Progenitor cell of endocrine pancreas (in vitro differentiated cells): ENCODE results near the gene OR5H14. TPM values are rescaled to one million over a fixed set of nuclear protein-coding genes. Genes with fewer than 3 reads are reported as not detected.
"Not testable (repeated sequence)": the region's sequence is repeated elsewhere in the genome, so short reads cannot be mapped to it uniquely, and the experiment has no call there.

ENCODE experiments used
- DNase-seq: peaks from one replicate; pipeline ENCODE4 v3.0.0; 2021; ENCODE audit warnings: low spot score; ENCODE audit not compliant: unreplicated experiment
- H3K27ac Mint-ChIP-seq: 2 replicates; pipeline ENCODE4 v1.8.0; 2021; ENCODE audit warnings: mild to moderate bottlenecking, moderate library complexity, mixed read lengths
- H3K27me3 Mint-ChIP-seq: 2 replicates; pipeline ENCODE4 v1.8.0; 2021; ENCODE audit warnings: mixed read lengths
- H3K36me3 Mint-ChIP-seq: 2 replicates; pipeline ENCODE4 v1.8.0; 2022; ENCODE audit warnings: mixed read lengths; ENCODE audit not compliant: insufficient read depth
- H3K4me1 Mint-ChIP-seq: 2 replicates; pipeline ENCODE4 v1.8.0; 2021; ENCODE audit warnings: low read depth, mixed read lengths
- H3K4me3 Mint-ChIP-seq: 2 replicates; pipeline ENCODE4 v1.8.0; 2021; ENCODE audit warnings: low read depth, mild to moderate bottlenecking, moderate library complexity, mixed read lengths
- H3K9me3 Mint-ChIP-seq: 2 replicates; pipeline ENCODE4 v1.8.0; 2021; ENCODE audit warnings: low read depth, mixed read lengths
- total RNA-seq: library from RNA; stranded (reverse); gene quantifications from 2 replicates; pipeline ENCODE4 v1.2.1, GENCODE V29; 2021
- TF ChIP-seq, protein P1 (sequence below): fragments of 200-600 bp; sonication (generic); IDR thresholded peaks from one replicate; pipeline ENCODE4 v1.5.0; 2021; ENCODE audit warnings: antibody characterized with exemption, mild to moderate bottlenecking; ENCODE audit not compliant: unreplicated experiment

The OR5H14 gene
- total RNA-seq, 1 donor from 2014 or later = not detected

DNA sequence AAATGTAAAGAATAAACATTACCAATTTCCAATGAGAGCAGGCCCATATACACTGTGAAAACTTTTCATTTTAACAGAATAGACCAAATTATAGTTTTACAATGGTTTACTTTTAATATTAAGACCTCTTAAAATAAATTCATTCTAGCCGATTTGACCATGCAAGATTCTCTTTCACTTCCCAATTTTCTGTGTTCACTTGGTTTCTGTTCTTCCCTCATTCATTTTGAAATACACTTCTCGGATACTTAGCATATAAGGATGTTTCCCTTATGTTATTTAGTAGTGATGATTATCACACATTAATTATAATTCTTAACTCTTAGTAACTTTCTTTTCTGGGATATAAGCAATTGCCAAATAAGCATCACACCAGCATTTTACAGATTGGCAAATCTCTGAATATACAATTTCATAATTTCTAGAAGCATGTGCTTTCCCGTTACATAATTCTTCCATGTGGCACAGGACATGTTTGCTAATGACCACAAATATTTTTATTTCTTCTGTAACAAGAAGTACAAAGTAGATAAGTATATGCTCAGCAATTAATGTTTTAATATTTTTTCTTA lies 33.1 kb downstream of the OR5H14 start:
- TF ChIP-seq, protein P1, sequence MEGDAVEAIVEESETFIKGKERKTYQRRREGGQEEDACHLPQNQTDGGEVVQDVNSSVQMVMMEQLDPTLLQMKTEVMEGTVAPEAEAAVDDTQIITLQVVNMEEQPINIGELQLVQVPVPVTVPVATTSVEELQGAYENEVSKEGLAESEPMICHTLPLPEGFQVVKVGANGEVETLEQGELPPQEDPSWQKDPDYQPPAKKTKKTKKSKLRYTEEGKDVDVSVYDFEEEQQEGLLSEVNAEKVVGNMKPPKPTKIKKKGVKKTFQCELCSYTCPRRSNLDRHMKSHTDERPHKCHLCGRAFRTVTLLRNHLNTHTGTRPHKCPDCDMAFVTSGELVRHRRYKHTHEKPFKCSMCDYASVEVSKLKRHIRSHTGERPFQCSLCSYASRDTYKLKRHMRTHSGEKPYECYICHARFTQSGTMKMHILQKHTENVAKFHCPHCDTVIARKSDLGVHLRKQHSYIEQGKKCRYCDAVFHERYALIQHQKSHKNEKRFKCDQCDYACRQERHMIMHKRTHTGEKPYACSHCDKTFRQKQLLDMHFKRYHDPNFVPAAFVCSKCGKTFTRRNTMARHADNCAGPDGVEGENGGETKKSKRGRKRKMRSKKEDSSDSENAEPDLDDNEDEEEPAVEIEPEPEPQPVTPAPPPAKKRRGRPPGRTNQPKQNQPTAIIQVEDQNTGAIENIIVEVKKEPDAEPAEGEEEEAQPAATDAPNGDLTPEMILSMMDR = no peak
- Mint-ChIP-seq H3K4me1 (no peaks in the 10 kb centered on the region), H3K36me3 (no peaks in the 10 kb centered on the region), H3K4me3 (no peak overlapping the region), H3K27ac (no peak overlapping the region), H3K27me3 (no peaks in the 10 kb centered on the region), H3K9me3 (peaks cover 14% of the 10 kb centered on the region)
- no peak for DNase-seq

DNA sequence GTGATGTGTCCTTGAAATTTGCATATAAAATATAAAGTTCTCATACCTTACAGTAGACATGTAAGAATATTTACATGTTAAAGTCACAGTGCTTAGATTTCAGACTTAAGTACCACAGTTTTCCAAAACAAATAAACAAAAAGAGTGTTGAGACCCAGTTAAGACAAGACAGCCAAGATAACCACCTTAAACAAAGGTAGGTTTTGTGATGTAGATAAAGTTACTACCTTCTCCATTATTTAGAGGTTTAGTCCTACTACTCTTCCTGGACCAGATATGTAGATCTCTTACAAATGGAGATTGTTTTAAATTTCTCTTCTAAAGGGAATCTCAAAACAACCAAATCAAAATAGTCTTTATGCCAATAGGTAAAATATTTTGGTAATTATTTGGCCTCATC lies 34.9 kb downstream of the OR5H14 start:
- Mint-ChIP-seq H3K4me3 (no peak overlapping the region), H3K27me3 (no peaks in the 10 kb centered on the region), H3K27ac (no peak overlapping the region)

DNA sequence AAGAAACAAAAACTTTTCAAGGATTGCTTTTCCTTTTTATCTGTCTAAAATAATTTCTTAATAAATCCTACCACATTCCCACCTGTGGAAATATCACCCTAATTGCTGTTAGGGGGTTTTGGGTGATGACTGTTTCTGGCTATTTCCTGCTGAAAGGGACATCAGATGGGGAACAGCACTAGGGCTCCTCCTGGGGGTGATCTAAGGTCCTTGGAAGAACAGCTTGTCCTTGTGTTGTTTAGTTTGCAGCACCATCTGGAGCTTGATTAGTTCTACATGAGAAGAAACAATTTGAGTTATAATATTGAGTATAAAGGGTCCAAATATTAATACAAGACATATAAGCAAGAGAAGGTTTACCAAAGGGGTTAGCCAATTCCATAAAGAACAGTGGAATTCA lies 37.9 kb downstream of the OR5H14 start:
- H3K4me1 Mint-ChIP-seq = no peaks in the 10 kb centered on the region
- no peak for DNase-seq
- H3K9me3 Mint-ChIP-seq = no peaks in the 10 kb centered on the region
- H3K27ac Mint-ChIP-seq = no peak overlapping the region
- no peaks in the 10 kb centered on the region for H3K27me3 Mint-ChIP-seq
- H3K36me3 Mint-ChIP-seq = no peaks in the 10 kb centered on the region
- TF ChIP-seq, protein P1 = peak; percentile 22
- H3K4me3 Mint-ChIP-seq = no peak overlapping the region

More for the DNA sequence above, 34.9 kb downstream of the OR5H14 start:
- TF ChIP-seq, protein P1 = no peak
- peaks cover 4% of the 10 kb centered on the region for H3K9me3 Mint-ChIP-seq
- H3K4me1 Mint-ChIP-seq = no peaks in the 10 kb centered on the region
- no peaks in the 10 kb centered on the region for H3K36me3 Mint-ChIP-seq
- no peak for DNase-seq

DNA sequence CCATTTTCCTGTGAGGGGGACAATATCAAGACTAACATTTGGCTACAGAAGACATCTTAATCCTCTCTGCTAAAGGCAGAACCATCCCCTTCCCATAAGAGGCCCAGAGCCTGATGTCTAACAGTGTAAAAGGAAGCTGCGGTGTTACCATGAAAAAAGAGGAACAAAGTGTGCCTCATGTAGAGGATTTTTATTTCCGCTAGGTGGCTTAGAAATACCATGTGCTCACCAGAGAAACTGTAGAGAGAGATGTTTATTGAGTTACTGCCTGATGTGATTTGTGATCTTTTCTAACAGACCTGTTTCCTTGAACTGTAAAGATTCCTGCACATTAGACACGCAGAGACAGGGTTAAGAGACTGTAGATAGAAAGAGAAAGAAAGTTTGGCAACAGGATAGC lies 41.3 kb downstream of the OR5H14 start:
- H3K4me1 Mint-ChIP-seq = no peaks in the 10 kb centered on the region
- DNase-seq = no peak
- H3K27ac Mint-ChIP-seq = no peak overlapping the region
- TF ChIP-seq, protein P1 = peak; percentile 42
- H3K9me3 Mint-ChIP-seq = no peaks in the 10 kb centered on the region
- H3K4me3 Mint-ChIP-seq = no peak overlapping the region
- no peaks in the 10 kb centered on the region for H3K36me3 Mint-ChIP-seq
- H3K27me3 Mint-ChIP-seq = no peaks in the 10 kb centered on the region

DNA sequence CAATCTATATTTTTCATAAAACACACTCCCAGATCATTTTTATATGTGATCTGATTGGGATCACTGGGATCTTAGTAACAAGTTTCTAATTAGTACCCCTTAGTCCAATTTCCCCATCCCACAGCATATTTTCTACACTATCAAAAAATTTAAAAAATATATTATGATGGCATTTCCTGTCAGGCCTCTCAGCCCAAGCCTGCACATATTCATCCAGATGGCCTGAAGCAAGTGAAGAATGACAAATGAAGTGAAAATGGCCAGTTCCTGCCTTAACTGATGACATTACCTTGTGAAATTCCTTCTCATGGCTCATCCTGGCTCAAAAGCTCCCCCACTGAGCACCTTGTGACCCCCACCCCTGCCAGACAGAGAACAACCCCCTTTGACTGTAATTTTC lies 43.6 kb downstream of the OR5H14 start:
- not testable (repeated sequence) for H3K27me3 Mint-ChIP-seq, H3K27ac Mint-ChIP-seq, H3K4me1 Mint-ChIP-seq, H3K36me3 Mint-ChIP-seq, H3K9me3 Mint-ChIP-seq, DNase-seq, H3K4me3 Mint-ChIP-seq

DNA sequence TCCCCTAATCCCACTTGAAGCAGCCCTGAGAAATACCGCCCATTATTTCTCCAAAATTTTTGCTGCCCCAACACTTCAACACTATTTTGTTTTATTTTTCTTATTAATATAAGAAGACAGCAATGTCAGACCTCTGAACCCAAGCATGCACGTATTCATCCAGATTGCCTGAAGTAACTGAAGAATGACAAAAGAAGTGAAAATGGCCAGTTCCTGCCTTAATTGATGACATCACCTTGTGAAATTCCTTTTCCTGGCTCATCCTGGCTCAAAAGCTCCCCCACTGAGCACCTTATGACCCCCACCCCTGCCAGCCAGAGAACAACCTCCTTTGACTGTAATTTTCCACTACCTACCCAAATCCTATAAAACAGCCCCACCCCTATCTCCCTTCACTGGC lies 49.0 kb downstream of the OR5H14 start:
- not testable (repeated sequence) for H3K4me3 Mint-ChIP-seq, H3K4me1 Mint-ChIP-seq, DNase-seq, H3K27me3 Mint-ChIP-seq, H3K27ac Mint-ChIP-seq, H3K9me3 Mint-ChIP-seq, H3K36me3 Mint-ChIP-seq
